A549 (cell line): Measurements from ENCODE around the gene CDC16. TPM values are rescaled to one million over a fixed set of nuclear protein-coding genes. Genes with fewer than 3 reads are reported as not detected.

ENCODE experiments used
- ATAC-seq, 2 experiments: fragments of 200-7000 bp in 1 of 2; fragments of >200 bp in 1 of 2; cut with Nextera tagmentation in 1 of 2; cut with Tn5 transposase in 1 of 2; 3 replicates each; pipeline versions ENCODE4 v1.8.0 to v1.9.1; 2018 to 2020; ENCODE audit warnings: mild to moderate bottlenecking in 1 of 2, moderate library complexity in 1 of 2
- CTCF ChIA-PET: fragments of 300-600 bp; sonication (Branson Sonifier 250); formaldehyde crosslinking; extraction: SDS; loops from one replicate; lab custom pipeline; 2021; ENCODE audit warnings: antibody characterized with exemption, inconsistent platforms; lab: Yijun Ruan, JAX
- POLR2A ChIA-PET: fragments of 350-600 bp; formaldehyde crosslinking; extraction: SDS; loops from one replicate; lab custom pipeline; 2021; ENCODE audit warnings: antibody characterized with exemption, inconsistent platforms; lab: Yijun Ruan, JAX
- DNase-seq, 2 experiments: peaks; one replicate each; pipeline versions ENCODE4 v3.0.0 to v3.0.0-alpha.2; 2011 to 2016; ENCODE audit warnings: low read depth in 1 of 2, low spot score in 1 of 2
- FAIRE-seq: peaks from 2 replicates; lab custom pipeline; 2011; peaks lifted over from hg19 to GRCh38; lab: Jason Lieb, UNC
- H3K27ac ChIP-seq, 2 experiments: fragments of >200 bp; sonication (Bioruptor Twin); formaldehyde crosslinking; 3 replicates each; pipeline ENCODE4 v1.5.1; 2016 to 2017
- H3K4me1 ChIP-seq: fragments of >200 bp; sonication (Bioruptor Twin); formaldehyde crosslinking; 3 replicates; pipeline ENCODE4 v1.6.1; 2016
- H3K4me2 ChIP-seq: fragments of >200 bp; sonication (Bioruptor Twin); formaldehyde crosslinking; 3 replicates; pipeline ENCODE4 v1.6.1; 2016
- H3K4me3 ChIP-seq: fragments of >200 bp; sonication (Bioruptor Twin); formaldehyde crosslinking; 3 replicates; pipeline ENCODE4 v1.5.1; 2016
- H3K9me3 ChIP-seq: fragments of >200 bp; sonication (Bioruptor Twin); formaldehyde crosslinking; 3 replicates; pipeline ENCODE4 v1.6.1; 2016
- BHLHE40 ChIP-seq: IDR thresholded peaks from 2 replicates; pipeline ENCODE4 v1.6.1; 2012; ENCODE audit warnings: low read depth, low read length, inconsistent platforms
- CBX8 ChIP-seq: fragments of 200-600 bp; sonication (generic); IDR thresholded peaks from 2 replicates; pipeline ENCODE4 v1.6.1; 2016
- CHD2 ChIP-seq: fragments of 150-350 bp; IDR thresholded peaks from 2 replicates; pipeline ENCODE4 v1.6.1; 2014; ENCODE audit warnings: low read length; ENCODE audit not compliant: partially characterized antibody
- CTCF ChIP-seq: fragments of >200 bp; sonication (Bioruptor Twin); formaldehyde crosslinking; IDR thresholded peaks from 3 replicates; pipeline ENCODE4 v1.5.1; 2016
- E2F6 ChIP-seq: IDR thresholded peaks from 2 replicates; pipeline ENCODE4 v1.6.1; 2012; ENCODE audit warnings: low read depth, borderline replicate concordance
- EHF ChIP-seq: fragments of 250-450 bp; sonication (Bioruptor Pico); IDR thresholded peaks from 2 replicates; pipeline ENCODE4 v1.5.0; 2020; ENCODE audit warnings: mild to moderate bottlenecking
- FOSB ChIP-seq: fragments of 250-450 bp; sonication (Bioruptor Pico); IDR thresholded peaks from 2 replicates; pipeline ENCODE4 v1.5.0; 2020; ENCODE audit warnings: mild to moderate bottlenecking, moderate library complexity
- FOXS1 ChIP-seq: fragments of 250-450 bp; sonication (Bioruptor Pico); IDR thresholded peaks from 2 replicates; pipeline ENCODE4 v1.5.0; 2020; ENCODE audit warnings: mild to moderate bottlenecking, moderate library complexity
- GATA3 ChIP-seq: IDR thresholded peaks from 2 replicates; pipeline ENCODE4 v1.6.1; 2012; ENCODE audit warnings: borderline replicate concordance
- HDAC2 ChIP-seq: fragments of 200-600 bp; sonication (generic); IDR thresholded peaks from 2 replicates; pipeline ENCODE4 v1.6.1; 2016
- HEYL ChIP-seq: fragments of 250-450 bp; sonication (Bioruptor Pico); IDR thresholded peaks from 2 replicates; pipeline ENCODE4 v1.8.0; 2021; ENCODE audit warnings: mild to moderate bottlenecking, moderate library complexity
- HOXB5 ChIP-seq: fragments of 250-450 bp; sonication (Bioruptor Pico); IDR thresholded peaks from 2 replicates; pipeline ENCODE4 v1.5.0; 2020; ENCODE audit warnings: mild to moderate bottlenecking, moderate library complexity
- JUN ChIP-seq, 2 experiments: fragments of >200 bp; sonication (Bioruptor Twin); formaldehyde crosslinking; IDR thresholded peaks; 2 replicates in 1 of 2; 3 replicates in 1 of 2; pipeline ENCODE4 v1.6.1; 2016 to 2017
- JUNB ChIP-seq: fragments of >200 bp; sonication (Bioruptor Twin); formaldehyde crosslinking; IDR thresholded peaks from 2 replicates; pipeline ENCODE4 v1.6.1; 2016
- KDM1A ChIP-seq: fragments of 200-600 bp; sonication (generic); IDR thresholded peaks from 2 replicates; pipeline ENCODE4 v1.6.1; 2016; ENCODE audit warnings: low read depth, mild to moderate bottlenecking
- MYC ChIP-seq: IDR thresholded peaks from 2 replicates; pipeline ENCODE4 v1.6.1; 2012; ENCODE audit warnings: mild to moderate bottlenecking, inconsistent platforms, low read length, improper control_type of control experiment, borderline replicate concordance
- NR3C1 ChIP-seq: fragments of >200 bp; sonication (Bioruptor Twin); formaldehyde crosslinking; IDR thresholded peaks from 3 replicates; pipeline ENCODE4 v1.6.1; 2017
- PHF8 ChIP-seq: fragments of 200-600 bp; sonication (generic); IDR thresholded peaks from 2 replicates; pipeline ENCODE4 v1.6.1; 2016; ENCODE audit warnings: low read depth, mild to moderate bottlenecking, antibody characterized with exemption, moderate library complexity, borderline replicate concordance
- POLR2A ChIP-seq: IDR thresholded peaks from 2 replicates; pipeline ENCODE4 v1.6.1; 2012; ENCODE audit warnings: mild to moderate bottlenecking, low read length
- POLR2AphosphoS2 ChIP-seq: conservative IDR thresholded peaks from 2 replicates; pipeline ENCODE4 v1.6.1; 2012; ENCODE audit warnings: low read length, improper control_type of control experiment, inconsistent platforms
- RAD21 ChIP-seq, 2 experiments: fragments of >200 bp in 1 of 2; sonication (Bioruptor Twin) in 1 of 2; formaldehyde crosslinking in 1 of 2; IDR thresholded peaks in 1 of 2; conservative IDR thresholded peaks in 1 of 2; 2 replicates in 1 of 2; 3 replicates in 1 of 2; pipeline ENCODE4 v1.6.1; 2012 to 2018; ENCODE audit warnings: inconsistent platforms in 1 of 2
- RARB ChIP-seq: fragments of 250-450 bp; sonication (Bioruptor Pico); IDR thresholded peaks from 2 replicates; pipeline ENCODE4 v1.8.0; 2021; ENCODE audit warnings: mild to moderate bottlenecking, moderate library complexity
- RNF2 ChIP-seq: fragments of 200-600 bp; sonication (generic); IDR thresholded peaks from 2 replicates; pipeline ENCODE4 v1.6.1; 2016; ENCODE audit warnings: low read depth, mild to moderate bottlenecking, antibody characterized with exemption, moderate library complexity, borderline replicate concordance
- SMC3 ChIP-seq: fragments of >200 bp; sonication (Bioruptor Twin); formaldehyde crosslinking; IDR thresholded peaks from 3 replicates; pipeline ENCODE4 v1.6.1; 2018; ENCODE audit warnings: inconsistent platforms
- SREBF2 ChIP-seq: fragments of 450-650 bp; IDR thresholded peaks from 2 replicates; pipeline ENCODE4 v1.6.1; 2014; ENCODE audit warnings: mild to moderate bottlenecking, moderate library complexity
- TP53 ChIP-seq: fragments of 250-450 bp; sonication (Bioruptor Pico); IDR thresholded peaks from 2 replicates; pipeline ENCODE4 v1.5.0; 2021; ENCODE audit warnings: mild to moderate bottlenecking, moderate library complexity
- USF2 ChIP-seq: fragments of 450-650 bp; IDR thresholded peaks from 2 replicates; pipeline ENCODE4 v1.6.1; 2014; ENCODE audit warnings: antibody characterized with exemption
- ZC3H11A ChIP-seq: fragments of 450-650 bp; IDR thresholded peaks from 2 replicates; pipeline ENCODE4 v1.6.1; 2014; ENCODE audit warnings: antibody characterized with exemption, mild to moderate bottlenecking
- ZSCAN20 ChIP-seq: fragments of 250-450 bp; sonication (Bioruptor Pico); IDR thresholded peaks from 2 replicates; pipeline ENCODE4 v1.8.0; 2022; ENCODE audit warnings: mild to moderate bottlenecking, moderate library complexity
- whole genome bisulfite sequencing: methylation state at CpG from one replicate; pipeline ENCODE4 v1.1.6; 2017; ENCODE audit errors: missing lambda C conversion rate; 5-methylcytosine and 5-hydroxymethylcytosine counted together
- polyA plus RNA-seq, 4 experiments: library from polyadenylated mRNA; depleted of rRNA in 3 of 4; stranded (reverse); fragments of >200 nt; fragmentation: RNase III in 1 of 4; extraction: RNeasy Plus Mini Kit Qiagen cat#74134 plus additional on column Dnase treatment in 1 of 4; gene quantifications; 2 replicates in 3 of 4; 3 replicates in 1 of 4; pipeline ENCODE4 v1.2.3, GENCODE V29; 2011 to 2017

The CDC16 gene
- polyA plus RNA-seq, 2 of the 4 experiments (the other 2 are of a cell fraction): 42.4 to 85.0 TPM

DNA sequence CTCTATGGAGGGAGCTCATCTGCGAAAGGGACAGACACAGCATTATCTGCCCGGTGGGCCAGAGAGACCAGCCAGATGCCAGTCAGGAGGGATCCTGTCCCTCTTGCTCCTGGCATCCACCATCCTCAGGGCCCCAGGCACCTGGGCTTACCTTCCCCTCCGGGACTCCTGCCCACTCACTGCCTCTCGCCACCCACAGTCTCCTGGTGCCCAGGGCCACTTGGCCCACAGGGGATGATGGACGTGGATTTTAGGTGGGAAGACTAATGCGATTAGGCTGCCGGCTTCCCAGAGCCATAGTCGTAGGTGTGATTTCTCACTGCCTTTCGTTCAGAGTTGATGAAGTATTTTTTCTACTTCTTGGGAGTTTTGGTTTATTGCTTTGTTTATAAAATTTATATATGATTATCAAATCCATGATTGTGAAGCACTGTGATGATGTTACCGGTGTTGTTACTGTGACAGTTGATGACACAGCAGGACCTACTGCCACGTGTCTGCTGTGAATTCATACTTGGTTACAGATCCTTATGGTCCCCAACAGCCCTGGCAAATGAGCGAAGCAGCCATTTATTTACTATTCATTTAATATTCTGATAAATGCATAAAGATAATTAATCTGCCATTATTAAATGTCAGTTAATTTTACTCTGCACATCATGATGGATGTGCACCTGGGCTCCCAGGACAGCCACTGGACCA is 65.1 kb downstream of the CDC16 start:
- H3K27ac ChIP-seq: no peak overlapping the region
- DNase-seq: no peak
- TF ChIP-seq RARB (CRISPR knock-in tag) (no peak), EHF (no peak), MYC (no peak), HOXB5 (no peak), TP53 (CRISPR knock-in tag) (no peak), SMC3 (no peak), HDAC2 (no peak), USF2 (no peak), ZC3H11A (no peak), NR3C1 (no peak), GATA3 (no peak), FOXS1 (CRISPR knock-in tag) (no peak)
- TF ChIP-seq, all 56 proteins: peak for 0
- H3K4me3 ChIP-seq: no peak overlapping the region
- ChIA-PET CTCF (no interaction called here), POLR2A (no interaction called here)
- H3K9me3 ChIP-seq: no peaks in the 10 kb centered on the region
- FAIRE-seq: no peak
- no peak overlapping the region for H3K4me2 ChIP-seq
- ATAC-seq: no peak
- H3K4me1 ChIP-seq: no peaks in the 10 kb centered on the region
- WGBS: 95% methylated on average over 11 of the region's 12 CpGs

- peak in 1 of 2 experiments; percentile 22; a peak in 1 of 6 replicates for ATAC-seq
- TF ChIP-seq CHD2 (no peak), HOXB5 (no peak), JUNB (no peak), JUN (IDR thresholded peaks at IDR 0.05) (no peak), BHLHE40 (no peak), FOXS1 (CRISPR knock-in tag) (no peak), RAD21 (conservative IDR thresholded peaks at IDR 0.05 in 1 of 2, IDR thresholded peaks at IDR 0.05 in 1 of 2) (no peak), ZC3H11A (no peak)
- no peak overlapping the region for H3K4me3 ChIP-seq
- no peak for FAIRE-seq
- ChIA-PET CTCF (no interaction called here), POLR2A (no interaction called here)
- no peaks in the 10 kb centered on the region for H3K9me3 ChIP-seq
- 98% methylated on average over 11 of the region's 11 CpGs for WGBS
- no peak for DNase-seq
- H3K27ac ChIP-seq: no peak overlapping the region
- no peaks in the 10 kb centered on the region for H3K4me1 ChIP-seq
- H3K4me2 ChIP-seq: no peak overlapping the region
Observed at GRCh38 chr13:114303700-114304327, 69.1 kb downstream of the CDC16 start.

GRCh38 chr13:114304346-114305034 is 69.8 kb downstream of the CDC16 start:
- DNase-seq: no peak
- H3K27ac ChIP-seq: no peak overlapping the region
- no peaks in the 10 kb centered on the region for H3K9me3 ChIP-seq
- no peak overlapping the region for H3K4me3 ChIP-seq
- no peaks in the 10 kb centered on the region for H3K4me1 ChIP-seq
- FAIRE-seq: no peak
- ChIA-PET POLR2A (no interaction called here), CTCF (no interaction called here)
- TF ChIP-seq FOSB (CRISPR knock-in tag): no peak
- no peak for ATAC-seq
- no peak overlapping the region for H3K4me2 ChIP-seq
- WGBS: 92% methylated on average over 13 of the region's 13 CpGs

DNA sequence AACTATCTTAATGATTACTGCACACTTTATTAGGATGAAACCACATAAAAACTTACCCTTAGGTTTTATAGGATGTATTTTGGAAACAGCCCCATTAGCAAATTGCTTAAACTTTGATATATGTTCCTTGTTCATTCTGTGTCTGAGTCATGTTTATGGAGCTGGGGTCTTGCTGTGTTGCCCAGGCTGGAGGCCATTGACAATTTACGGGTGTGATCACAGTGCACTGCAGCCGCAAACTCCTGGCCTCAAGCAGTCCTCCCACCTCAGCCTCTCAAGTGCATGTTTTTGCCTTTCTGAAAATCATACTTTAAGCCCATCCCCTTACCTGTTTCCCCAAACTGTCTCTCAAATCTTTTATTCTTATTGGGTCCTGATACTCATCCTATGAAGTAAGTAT is 74.4 kb downstream of the CDC16 start:
- H3K9me3 ChIP-seq: no peaks in the 10 kb centered on the region
- no peak for DNase-seq
- FAIRE-seq: no peak
- 87% methylated on average over 2 of the region's 2 CpGs for WGBS
- ATAC-seq: no peak
- ChIA-PET CTCF (no interaction called here), POLR2A (no interaction called here)
- H3K27ac ChIP-seq: no peak overlapping the region
- H3K4me2 ChIP-seq: no peak overlapping the region
- peaks cover 8% of the 10 kb centered on the region for H3K4me1 ChIP-seq
- no peak overlapping the region for H3K4me3 ChIP-seq
- no peak for TF ChIP-seq PHF8
- TF ChIP-seq CTCF: no peak
- TF ChIP-seq GATA3: no peak
- TF ChIP-seq BHLHE40: no peak
- no peak for TF ChIP-seq POLR2AphosphoS2
- TF ChIP-seq RNF2: no peak
- TF ChIP-seq SREBF2: no peak
- TF ChIP-seq E2F6: no peak
- no peak for TF ChIP-seq POLR2A
- TF ChIP-seq HEYL: no peak
- no peak for TF ChIP-seq CBX8
- TF ChIP-seq ZSCAN20: no peak
- TF ChIP-seq KDM1A: no peak
